NCI-H2227 (cell line): ENCODE measurements around the gene PARK7.

Experiments used
- DNase-seq: peaks from one replicate; lab custom pipeline; 2025; ENCODE audit not compliant: unreplicated experiment; lab: John Stamatoyannopoulos, UW

Gene PARK7

GRCh38 chr1:7980984-7981383, 19.5 kb downstream of the PARK7 start:
- DNase-seq = no peak

DNA sequence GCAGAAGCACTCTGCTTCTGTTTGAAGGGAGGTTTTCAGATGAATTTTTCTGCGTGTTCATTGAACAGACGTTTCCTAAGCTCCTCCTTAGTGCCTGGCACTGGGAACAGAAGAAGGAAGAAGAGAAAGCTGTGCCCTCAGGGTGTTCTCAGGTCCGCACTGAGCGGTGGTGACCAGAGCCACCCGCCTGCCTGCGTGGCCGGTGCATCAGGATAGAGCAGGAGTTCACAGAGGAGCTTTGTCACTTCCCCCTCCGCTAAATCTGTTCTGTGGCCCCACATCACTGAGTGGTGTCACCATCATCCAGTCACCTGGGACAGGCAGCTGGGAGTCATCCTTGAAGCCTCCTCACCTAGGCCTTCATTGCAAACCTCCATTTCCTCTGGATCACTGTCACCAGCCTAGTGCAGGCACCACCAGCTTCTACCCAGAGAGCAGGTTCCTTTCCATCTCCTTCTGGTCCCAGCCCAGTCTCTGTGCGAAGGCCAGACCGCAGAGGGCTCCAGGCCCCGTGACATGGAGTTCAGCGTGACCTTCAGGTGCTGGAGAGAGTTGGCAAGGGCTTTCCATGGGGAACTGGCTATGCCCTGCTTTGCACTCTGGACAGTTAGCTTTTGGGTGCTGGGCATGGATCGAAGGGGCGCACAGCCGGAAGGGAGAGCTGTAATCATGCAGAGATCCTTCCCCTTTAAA, 21.7 kb downstream of the PARK7 start:
- DNase-seq = no peak

DNA sequence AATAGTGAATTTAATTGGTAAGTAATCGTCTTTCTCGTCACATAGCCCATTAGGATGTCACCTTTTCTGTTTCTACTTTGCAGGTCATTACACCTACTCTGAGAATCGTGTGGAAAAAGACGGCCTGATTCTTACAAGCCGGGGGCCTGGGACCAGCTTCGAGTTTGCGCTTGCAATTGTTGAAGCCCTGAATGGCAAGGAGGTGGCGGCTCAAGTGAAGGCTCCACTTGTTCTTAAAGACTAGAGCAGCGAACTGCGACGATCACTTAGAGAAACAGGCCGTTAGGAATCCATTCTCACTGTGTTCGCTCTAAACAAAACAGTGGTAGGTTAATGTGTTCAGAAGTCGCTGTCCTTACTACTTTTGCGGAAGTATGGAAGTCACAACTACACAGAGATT, 23.3 kb downstream of the PARK7 start:
- DNase-seq = peak; percentile 58

DNA sequence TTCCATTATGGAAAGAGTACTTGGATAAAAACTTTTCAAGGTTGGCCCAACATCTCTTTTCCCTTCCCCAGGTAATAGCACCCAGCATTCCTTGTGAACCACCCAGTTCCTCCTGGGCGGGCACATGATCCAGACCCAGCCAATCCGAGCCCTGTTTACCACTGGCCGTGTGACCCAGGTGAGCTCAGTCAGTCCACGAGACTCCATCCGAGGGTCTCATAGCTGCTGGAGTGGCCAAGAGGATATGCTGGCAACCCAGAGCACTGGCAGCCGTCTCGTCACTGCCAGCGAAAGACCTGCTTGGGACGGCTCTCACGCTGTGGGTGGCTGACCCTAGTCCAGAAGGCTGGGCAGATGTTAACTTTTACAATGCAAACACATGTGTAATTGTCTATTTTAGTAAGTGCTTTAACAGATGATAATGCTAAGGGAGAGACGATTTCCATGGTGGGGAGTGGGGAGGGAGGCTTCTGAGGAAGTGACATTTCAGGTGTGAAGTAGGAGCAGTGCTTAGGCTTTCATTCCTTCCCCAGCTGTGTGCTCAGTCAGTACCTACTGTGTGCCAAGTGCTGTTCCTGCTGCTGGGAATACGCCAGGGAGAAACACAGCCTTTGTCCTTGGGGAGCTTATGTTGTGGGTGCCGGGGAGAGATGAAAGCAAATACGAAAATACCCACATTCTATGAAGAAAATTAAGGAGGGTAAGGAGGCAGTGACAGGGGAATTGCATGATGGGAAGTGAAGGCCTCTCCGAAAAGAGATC, 24.5 kb downstream of the PARK7 start:
- DNase-seq = peak; percentile 41

GRCh38 chr1:7987528-7987927, 26.0 kb downstream of the PARK7 start:
- DNase-seq = no peak

- no peak for DNase-seq
Observed at GRCh38 chr1:7988576-7988975, 27.1 kb downstream of the PARK7 start.

- DNase-seq = no peak
Observed at GRCh38 chr1:7989762-7990428, 28.4 kb downstream of the PARK7 start.

DNA sequence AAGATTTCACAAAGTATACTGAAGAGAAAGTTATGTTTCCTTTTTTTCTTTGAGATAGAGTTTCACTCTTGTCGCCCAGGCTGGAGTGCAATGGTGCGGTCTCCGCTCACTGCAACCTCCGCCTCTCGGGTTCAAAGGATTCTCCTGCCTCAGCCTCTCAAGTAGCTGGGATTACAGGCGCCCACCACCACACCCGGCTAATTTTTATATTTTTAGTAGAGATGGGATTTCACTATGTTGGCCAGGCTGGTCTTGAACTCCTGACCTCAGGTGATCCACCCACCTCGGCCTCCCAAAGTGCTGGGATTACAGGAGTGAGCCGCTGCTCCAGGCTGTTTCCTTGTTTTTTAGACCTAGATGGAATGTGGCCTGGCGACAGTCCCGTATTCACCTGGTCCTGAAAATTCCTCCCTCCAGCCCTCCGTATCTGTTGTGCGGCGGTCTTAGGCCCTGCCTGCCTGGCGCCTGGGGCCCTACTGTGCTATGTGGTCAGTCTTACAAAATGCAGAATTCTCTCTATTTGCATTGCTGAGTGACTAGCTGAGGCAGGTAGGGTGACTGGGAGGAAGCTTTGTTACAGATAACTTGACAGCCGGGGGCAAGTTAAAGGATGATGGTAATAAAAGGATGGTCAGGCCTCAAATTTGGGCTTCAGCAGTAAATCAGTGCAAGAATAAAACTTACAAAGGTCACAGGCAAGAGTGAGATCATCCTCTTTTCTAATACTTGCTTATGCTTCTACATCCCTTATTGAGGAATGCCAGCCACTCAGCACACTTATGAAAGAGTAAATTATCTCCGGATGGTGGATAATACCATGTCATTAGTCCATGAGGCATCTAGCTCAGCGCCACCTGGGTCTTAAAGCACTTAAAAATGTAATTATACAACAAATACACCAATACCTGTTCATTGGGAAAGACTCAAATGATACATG, 30.3 kb downstream of the PARK7 start:
- DNase-seq = peak; percentile 90

DNA sequence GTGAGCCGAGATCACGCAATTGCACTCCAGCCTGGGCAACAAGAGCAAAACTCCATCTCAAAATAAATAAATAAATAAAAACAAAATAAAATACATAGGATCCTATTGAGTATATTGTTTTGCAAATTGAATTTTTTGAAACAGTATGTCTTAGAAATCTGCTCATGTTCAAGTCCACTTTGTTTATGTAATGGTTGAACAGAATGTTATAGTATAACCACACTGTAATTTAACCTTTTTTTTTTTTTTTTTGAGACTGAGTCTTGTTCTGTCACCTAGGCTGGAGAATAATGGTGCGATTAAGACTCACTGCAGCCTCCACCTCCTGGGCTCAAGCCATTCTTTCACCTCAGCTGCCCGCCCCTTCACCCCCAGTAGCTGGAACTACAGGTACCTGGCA, 31.4 kb downstream of the PARK7 start:
- DNase-seq = no peak

- no peak for DNase-seq
Observed at GRCh38 chr1:7993593-7994479, 32.3 kb downstream of the PARK7 start.

GRCh38 chr1:7994827-7995226, 33.3 kb downstream of the PARK7 start:
- no peak for DNase-seq

DNA sequence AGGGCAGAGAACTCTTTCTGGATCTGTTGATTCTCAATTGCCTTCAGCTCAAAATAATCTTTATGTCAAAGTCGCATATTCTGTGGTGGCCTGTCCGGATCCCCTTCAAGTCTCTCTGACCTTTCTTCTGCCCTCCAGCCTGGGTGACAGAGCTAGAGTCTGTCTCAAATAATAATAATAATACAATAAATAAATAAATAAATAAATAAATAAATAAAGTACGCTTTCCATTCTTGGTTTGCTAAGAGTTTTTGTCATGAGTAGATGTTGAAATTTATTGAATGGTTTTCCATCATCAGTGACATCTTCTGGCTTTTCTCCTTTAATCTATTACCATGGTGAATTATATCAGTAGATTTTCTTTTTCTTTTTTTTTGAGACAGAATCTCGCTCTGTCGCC, 33.9 kb downstream of the PARK7 start:
- DNase-seq = no peak

DNA sequence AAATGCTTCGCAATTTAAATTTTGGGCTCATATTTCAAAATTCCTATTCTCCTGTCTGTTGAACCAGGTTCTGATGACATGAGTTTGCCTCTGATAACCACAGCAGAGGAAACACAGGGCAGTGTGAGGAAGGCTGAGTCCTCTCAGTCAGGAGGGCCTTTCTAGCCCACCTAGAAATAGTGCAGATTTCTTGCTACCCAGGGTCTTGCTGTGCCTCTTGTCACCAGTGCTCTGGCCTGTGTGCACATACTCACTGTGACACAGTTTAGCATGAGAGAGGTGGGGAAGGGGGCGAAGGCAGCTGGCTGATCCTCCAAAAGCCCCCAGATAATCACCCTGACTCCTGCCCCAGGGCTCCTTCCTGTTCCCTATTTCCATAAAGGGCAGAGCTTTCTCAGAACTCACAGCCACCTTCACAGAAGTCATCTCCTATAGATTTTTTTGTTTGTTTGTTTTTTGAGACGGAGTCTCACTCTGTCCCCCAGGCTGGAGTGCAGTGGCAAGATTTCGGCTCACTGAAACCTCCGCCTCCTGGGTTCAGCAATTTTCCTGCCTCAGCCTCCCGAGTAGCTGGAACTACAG, 40.9 kb downstream of the PARK7 start:
- DNase-seq = no peak

DNA sequence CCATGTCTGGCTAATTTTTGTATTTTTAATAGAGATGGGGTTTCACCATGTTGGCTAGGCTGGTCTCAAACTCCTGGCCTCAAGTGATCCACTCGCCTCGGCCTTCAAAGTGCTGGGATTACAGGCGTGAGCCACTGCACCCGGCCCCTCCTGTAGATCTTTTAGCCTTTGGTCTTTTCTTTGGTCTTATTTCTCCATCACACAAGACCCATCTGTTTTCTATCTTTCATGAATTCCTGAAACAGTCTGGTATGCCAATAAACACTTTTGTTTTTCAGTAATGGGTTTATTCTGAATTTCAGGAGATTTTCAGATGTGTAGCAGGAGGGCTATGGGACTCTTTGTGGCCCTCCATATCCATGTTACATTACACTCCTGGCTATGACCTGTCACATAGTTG, 41.4 kb downstream of the PARK7 start:
- no peak for DNase-seq

DNA sequence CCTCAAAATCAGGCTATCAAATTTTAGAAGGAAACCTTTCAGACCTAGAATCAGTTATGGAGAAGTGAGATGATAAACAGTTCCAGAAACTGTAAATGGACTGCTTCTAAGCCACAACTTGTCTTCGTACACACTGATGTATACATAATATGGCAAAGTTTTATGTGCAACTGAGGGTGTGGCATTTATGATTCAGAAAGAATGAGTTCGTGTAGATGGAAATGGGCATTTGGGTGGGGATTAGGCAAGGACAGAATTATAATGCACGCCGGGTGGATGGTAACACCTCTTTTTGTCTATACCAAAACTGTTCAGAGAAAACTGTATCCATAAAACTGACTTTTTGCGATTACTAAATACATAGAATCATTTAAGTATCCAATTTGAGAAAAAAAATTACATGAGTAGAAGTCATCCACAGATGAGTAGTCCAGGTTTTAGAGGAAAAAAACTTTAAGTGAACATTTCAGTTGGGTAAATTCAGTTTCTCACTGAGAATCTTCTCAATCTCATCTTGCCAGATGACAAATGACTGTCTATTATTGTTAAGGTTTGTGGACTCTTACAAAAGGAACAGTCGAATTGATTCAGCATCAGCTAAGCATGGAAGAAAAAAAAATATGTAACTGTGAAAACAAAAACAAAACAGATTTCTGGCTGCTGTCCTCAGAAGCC, 42.1 kb downstream of the PARK7 start:
- no peak for DNase-seq

GRCh38 chr1:8004113-8004802, 42.7 kb downstream of the PARK7 start:
- peak; percentile 49 for DNase-seq

DNA sequence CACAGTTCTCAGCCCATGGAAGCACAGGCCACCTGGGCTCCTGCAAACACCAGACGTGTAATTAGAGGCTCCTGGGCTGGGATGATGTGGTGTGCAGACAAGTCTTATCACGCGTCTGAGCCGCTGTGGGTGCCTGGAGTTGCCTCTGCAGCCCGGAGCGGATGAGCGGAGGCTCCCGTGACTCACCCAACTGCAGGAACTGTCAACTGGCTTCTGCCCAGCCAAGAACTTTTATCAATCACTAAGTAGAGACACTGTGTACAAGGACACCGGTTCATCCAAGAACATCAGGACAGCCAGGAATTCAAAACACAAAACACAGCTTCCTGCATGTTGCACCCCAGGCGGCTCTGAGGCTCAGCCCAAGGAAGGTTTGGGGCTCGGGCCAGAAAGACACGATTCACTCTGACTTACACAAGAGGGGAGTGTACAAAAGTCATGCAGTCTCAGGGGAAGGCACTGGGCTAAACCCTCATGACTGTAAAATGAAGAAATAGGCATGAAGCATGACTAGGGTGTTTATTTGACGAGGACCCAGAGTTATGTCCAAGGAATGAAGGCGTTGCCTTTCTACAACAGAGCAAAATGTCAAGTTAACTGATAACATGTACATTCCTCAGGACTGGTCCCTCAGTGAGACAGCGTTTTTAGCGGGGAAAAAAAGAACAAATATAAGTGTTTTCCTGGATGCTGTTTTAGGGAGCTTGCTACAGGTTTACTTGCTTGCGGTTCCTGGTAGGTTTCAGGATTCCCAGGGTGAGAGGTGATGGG, 43.5 kb downstream of the PARK7 start:
- peak; percentile 76 for DNase-seq
